Esophagus squamous epithelium (tissue), 4 donors: ENCODE data around the gene GPRC5A.

ENCODE experiments used
- POLR2A ChIP-seq, 4 donors: fragments of 450-650 bp; IDR thresholded peaks; one replicate each; pipeline ENCODE4 v1.6.1; 2017; ENCODE audit warnings: antibody characterized with exemption in 4 of 4, mild to moderate bottlenecking in 4 of 4, moderate library complexity in 3 of 4
- TF ChIP-seq, protein P1 (sequence below), 6 experiments: fragments of 450-650 bp in 4 of 6; fragments of 200-600 bp in 2 of 6; sonication (generic) in 2 of 6; IDR thresholded peaks; one replicate each; pipeline ENCODE4 v1.5.1; 2016 to 2019; ENCODE audit warnings: antibody characterized with exemption in 6 of 6, mild to moderate bottlenecking in 4 of 6, moderate library complexity in 4 of 6

DNA sequence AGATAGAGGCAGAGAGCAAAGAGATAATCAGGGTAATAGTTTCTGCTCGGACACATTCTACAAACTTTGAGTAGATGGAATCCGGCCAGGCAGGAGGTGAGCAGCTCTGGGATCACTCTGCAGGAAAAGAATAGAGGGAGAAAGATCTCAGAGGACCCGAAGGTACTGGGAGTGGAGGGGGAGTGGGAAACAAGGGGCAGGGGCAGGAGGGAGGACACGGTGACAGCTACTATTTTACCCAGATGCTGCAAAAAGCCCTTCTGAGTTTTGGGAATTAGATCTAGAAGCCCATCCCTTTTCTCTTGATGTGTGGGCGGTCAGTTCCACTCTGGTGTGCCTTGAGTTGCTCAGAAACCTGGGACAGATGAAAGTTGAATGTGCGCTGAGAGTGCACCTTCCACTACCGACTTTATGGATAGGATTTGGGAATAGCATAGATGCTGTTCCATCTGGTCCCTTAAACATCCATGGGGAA is 556 bp downstream of the GPRC5A start:
- TF ChIP-seq, protein P1, sequence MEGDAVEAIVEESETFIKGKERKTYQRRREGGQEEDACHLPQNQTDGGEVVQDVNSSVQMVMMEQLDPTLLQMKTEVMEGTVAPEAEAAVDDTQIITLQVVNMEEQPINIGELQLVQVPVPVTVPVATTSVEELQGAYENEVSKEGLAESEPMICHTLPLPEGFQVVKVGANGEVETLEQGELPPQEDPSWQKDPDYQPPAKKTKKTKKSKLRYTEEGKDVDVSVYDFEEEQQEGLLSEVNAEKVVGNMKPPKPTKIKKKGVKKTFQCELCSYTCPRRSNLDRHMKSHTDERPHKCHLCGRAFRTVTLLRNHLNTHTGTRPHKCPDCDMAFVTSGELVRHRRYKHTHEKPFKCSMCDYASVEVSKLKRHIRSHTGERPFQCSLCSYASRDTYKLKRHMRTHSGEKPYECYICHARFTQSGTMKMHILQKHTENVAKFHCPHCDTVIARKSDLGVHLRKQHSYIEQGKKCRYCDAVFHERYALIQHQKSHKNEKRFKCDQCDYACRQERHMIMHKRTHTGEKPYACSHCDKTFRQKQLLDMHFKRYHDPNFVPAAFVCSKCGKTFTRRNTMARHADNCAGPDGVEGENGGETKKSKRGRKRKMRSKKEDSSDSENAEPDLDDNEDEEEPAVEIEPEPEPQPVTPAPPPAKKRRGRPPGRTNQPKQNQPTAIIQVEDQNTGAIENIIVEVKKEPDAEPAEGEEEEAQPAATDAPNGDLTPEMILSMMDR (IDR thresholded peaks at IDR 0.05): no peak
- no peak for TF ChIP-seq POLR2A (IDR thresholded peaks at IDR 0.05)
